Mucosa of rectum (tissue), 2 donors: ENCODE results near the gene CAMK1D.

Source experiments
- H3K27ac ChIP-seq, 2 donors: one replicate each; pipeline ENCODE4 v1.7.0; 2013; ENCODE audit warnings: inconsistent platforms in 2 of 2, low read depth in 2 of 2, low read length in 2 of 2
- H3K27me3 ChIP-seq, 2 donors: one replicate each; pipeline ENCODE4 v1.7.0; 2013; ENCODE audit warnings: low read length in 2 of 2; ENCODE audit not compliant: control insufficient read depth in 2 of 2, insufficient read depth in 2 of 2
- H3K36me3 ChIP-seq, 2 donors: one replicate each; pipeline ENCODE4 v1.7.0; 2013; ENCODE audit warnings: low read length in 2 of 2; ENCODE audit not compliant: control insufficient read depth in 2 of 2, insufficient read depth in 2 of 2
- H3K4me1 ChIP-seq, 2 donors: one replicate each; pipeline ENCODE4 v1.7.0; 2013; ENCODE audit warnings: low read length in 2 of 2, mild to moderate bottlenecking in 1 of 2; ENCODE audit not compliant: control insufficient read depth in 2 of 2, insufficient read depth in 2 of 2
- H3K4me3 ChIP-seq, 2 donors: one replicate each; pipeline ENCODE4 v1.7.0; 2013; ENCODE audit warnings: low read length in 2 of 2
- H3K9ac ChIP-seq, 2 donors: one replicate each; pipeline ENCODE4 v1.7.0; 2013; ENCODE audit warnings: low read length in 2 of 2, low read depth in 1 of 2, mild to moderate bottlenecking in 1 of 2
- H3K9me3 ChIP-seq, 2 donors: one replicate each; pipeline ENCODE4 v1.7.0; 2013; ENCODE audit warnings: low read length in 2 of 2; ENCODE audit not compliant: control insufficient read depth in 2 of 2
- donor health status: healthy.
- donor health status: Normal muscosa, but diverticular disease.

CAMK1D gene

GRCh38 chr10:12420530-12421120 is 71.3 kb downstream of the CAMK1D start:
- peaks cover 0 to 4% of the 10 kb centered on the region in 2 donors for H3K36me3 ChIP-seq
- no peak overlapping the region for H3K27ac ChIP-seq
- H3K27me3 ChIP-seq, result no peaks in the 10 kb centered on the region
- peaks cover 4 to 14% of the 10 kb centered on the region in 2 donors for H3K4me1 ChIP-seq
- H3K9ac ChIP-seq, result no peak overlapping the region
- H3K9me3 ChIP-seq, result no peaks in the 10 kb centered on the region
- H3K4me3 ChIP-seq, result no peak overlapping the region

- Histone ChIP-seq H3K9me3 (no peaks in the 10 kb centered on the region), H3K9ac (no peak overlapping the region), H3K36me3 (peaks cover 0 to 4% of the 10 kb centered on the region in 2 donors), H3K27ac (no peak overlapping the region), H3K27me3 (no peaks in the 10 kb centered on the region), H3K4me1 (peaks cover 0 to 4% of the 10 kb centered on the region in 2 donors), H3K4me3 (no peak overlapping the region)
Observed at GRCh38 chr10:12422189-12422588, 72.8 kb downstream of the CAMK1D start.

- H3K27ac ChIP-seq, result no peak overlapping the region
- H3K4me3 ChIP-seq, result no peak overlapping the region
- peaks cover 0 to 4% of the 10 kb centered on the region in 2 donors for H3K36me3 ChIP-seq
- H3K4me1 ChIP-seq, result peaks cover 0 to 4% of the 10 kb centered on the region in 2 donors
- H3K27me3 ChIP-seq, result no peaks in the 10 kb centered on the region
- H3K9me3 ChIP-seq, result no peaks in the 10 kb centered on the region
- H3K9ac ChIP-seq, result no peak overlapping the region
Observed at GRCh38 chr10:12423896-12424295, 74.5 kb downstream of the CAMK1D start.

GRCh38 chr10:12427276-12427675 is 77.9 kb downstream of the CAMK1D start:
- H3K27ac ChIP-seq, result no peak overlapping the region
- peaks cover 0 to 4% of the 10 kb centered on the region in 2 donors for H3K36me3 ChIP-seq
- H3K9me3 ChIP-seq, result no peaks in the 10 kb centered on the region
- H3K27me3 ChIP-seq, result no peaks in the 10 kb centered on the region
- peaks cover 0 to 2% of the 10 kb centered on the region in 2 donors for H3K4me1 ChIP-seq
- no peak overlapping the region for H3K9ac ChIP-seq
- no peak overlapping the region for H3K4me3 ChIP-seq

GRCh38 chr10:12428447-12429135 is 79.2 kb downstream of the CAMK1D start:
- Histone ChIP-seq H3K9ac (no peak overlapping the region), H3K27ac (no peak overlapping the region), H3K9me3 (no peaks in the 10 kb centered on the region), H3K27me3 (no peaks in the 10 kb centered on the region), H3K4me3 (no peak overlapping the region), H3K36me3 (peaks cover 0 to 4% of the 10 kb centered on the region in 2 donors), H3K4me1 (peaks cover 5 to 13% of the 10 kb centered on the region in 2 donors)

- peaks cover 13 to 18% of the 10 kb centered on the region in 2 donors for H3K4me1 ChIP-seq
- H3K9me3 ChIP-seq, result no peaks in the 10 kb centered on the region
- no peaks in the 10 kb centered on the region for H3K36me3 ChIP-seq
- no peaks in the 10 kb centered on the region for H3K27me3 ChIP-seq
- no peak overlapping the region for H3K27ac ChIP-seq
- H3K9ac ChIP-seq, result no peak overlapping the region
- H3K4me3 ChIP-seq, result no peak overlapping the region
Observed at GRCh38 chr10:12430406-12430982, 81.1 kb downstream of the CAMK1D start.

GRCh38 chr10:12431151-12432101 is 82.1 kb downstream of the CAMK1D start:
- no peaks in the 10 kb centered on the region for H3K36me3 ChIP-seq
- no peak overlapping the region for H3K9ac ChIP-seq
- H3K27ac ChIP-seq, result no peak overlapping the region
- H3K4me3 ChIP-seq, result no peak overlapping the region
- no peaks in the 10 kb centered on the region for H3K9me3 ChIP-seq
- peaks cover 13 to 18% of the 10 kb centered on the region in 2 donors for H3K4me1 ChIP-seq
- no peaks in the 10 kb centered on the region for H3K27me3 ChIP-seq

GRCh38 chr10:12432402-12433189 is 83.2 kb downstream of the CAMK1D start:
- H3K4me3 ChIP-seq, result no peak overlapping the region
- H3K9ac ChIP-seq, result no peak overlapping the region
- H3K36me3 ChIP-seq, result no peaks in the 10 kb centered on the region
- peaks cover 13 to 18% of the 10 kb centered on the region in 2 donors for H3K4me1 ChIP-seq
- no peak overlapping the region for H3K27ac ChIP-seq
- H3K27me3 ChIP-seq, result no peaks in the 10 kb centered on the region
- no peaks in the 10 kb centered on the region for H3K9me3 ChIP-seq

GRCh38 chr10:12434277-12434676 is 84.9 kb downstream of the CAMK1D start:
- Histone ChIP-seq H3K36me3 (no peaks in the 10 kb centered on the region), H3K9me3 (no peaks in the 10 kb centered on the region), H3K4me1 (peaks cover 15 to 25% of the 10 kb centered on the region in 2 donors), H3K4me3 (no peak overlapping the region), H3K9ac (no peak overlapping the region), H3K27ac (no peak overlapping the region), H3K27me3 (no peaks in the 10 kb centered on the region)
